Measurements from ENCODE around the gene GPR179. TPM values are rescaled to one million over a fixed set of nuclear protein-coding genes. Genes with fewer than 3 reads are reported as not detected.

Gene GPR179
- polyA plus RNA-seq, 1 donor from 2014 or later: not detected

DNA sequence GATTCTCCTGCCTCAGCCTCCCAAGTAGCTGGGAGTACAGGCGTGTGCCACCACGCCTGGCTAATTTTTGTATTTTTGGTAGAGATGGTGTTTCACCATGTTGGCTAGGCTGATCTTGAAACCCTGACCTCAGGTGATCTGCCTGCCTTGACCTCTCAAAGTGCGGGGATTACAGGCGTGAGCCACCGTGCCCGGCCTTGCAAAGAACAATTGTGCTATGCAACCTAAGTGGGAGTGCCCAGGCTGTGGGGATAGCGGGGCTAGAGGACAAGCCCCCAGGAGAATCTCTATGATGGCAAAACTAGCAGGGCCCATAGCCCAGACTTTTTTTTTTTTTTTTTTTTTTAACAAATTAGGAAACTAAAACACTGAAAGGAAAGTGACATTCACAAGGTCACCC, 2.0 kb upstream of the GPR179 start:
- Histone ChIP-seq H3F3A (ENCODE audit: insufficient read depth, low read length, poor library complexity, severe bottlenecking) (no peaks in the 10 kb centered on the region), H3K79me2 (replicated peaks; ENCODE audit: insufficient read depth, low read length) (no peaks in the 10 kb centered on the region), H3K9ac (ENCODE audit: low read length) (no peak overlapping the region), H2AFZ (ENCODE audit: low read depth, low read length) (no peak overlapping the region), H3K27ac (ENCODE audit: low read length) (no peak overlapping the region), H3K4me3 (ENCODE audit: low read length) (no peak overlapping the region), H3K9me2 (ENCODE audit: insufficient read depth, low read length) (no peaks in the 10 kb centered on the region), H4K20me1 (ENCODE audit: insufficient read depth) (no peaks in the 10 kb centered on the region), H3K9me3 (ENCODE audit: low read length) (no peaks in the 10 kb centered on the region), H3K27me3 (ENCODE audit: insufficient read depth, low read depth, low read length) (no peaks in the 10 kb centered on the region), H3K4me2 (ENCODE audit: low read length) (no peak overlapping the region), H3K36me3 (ENCODE audit: insufficient read depth, low read length) (no peaks in the 10 kb centered on the region)
- TF ChIP-seq, protein P1, sequence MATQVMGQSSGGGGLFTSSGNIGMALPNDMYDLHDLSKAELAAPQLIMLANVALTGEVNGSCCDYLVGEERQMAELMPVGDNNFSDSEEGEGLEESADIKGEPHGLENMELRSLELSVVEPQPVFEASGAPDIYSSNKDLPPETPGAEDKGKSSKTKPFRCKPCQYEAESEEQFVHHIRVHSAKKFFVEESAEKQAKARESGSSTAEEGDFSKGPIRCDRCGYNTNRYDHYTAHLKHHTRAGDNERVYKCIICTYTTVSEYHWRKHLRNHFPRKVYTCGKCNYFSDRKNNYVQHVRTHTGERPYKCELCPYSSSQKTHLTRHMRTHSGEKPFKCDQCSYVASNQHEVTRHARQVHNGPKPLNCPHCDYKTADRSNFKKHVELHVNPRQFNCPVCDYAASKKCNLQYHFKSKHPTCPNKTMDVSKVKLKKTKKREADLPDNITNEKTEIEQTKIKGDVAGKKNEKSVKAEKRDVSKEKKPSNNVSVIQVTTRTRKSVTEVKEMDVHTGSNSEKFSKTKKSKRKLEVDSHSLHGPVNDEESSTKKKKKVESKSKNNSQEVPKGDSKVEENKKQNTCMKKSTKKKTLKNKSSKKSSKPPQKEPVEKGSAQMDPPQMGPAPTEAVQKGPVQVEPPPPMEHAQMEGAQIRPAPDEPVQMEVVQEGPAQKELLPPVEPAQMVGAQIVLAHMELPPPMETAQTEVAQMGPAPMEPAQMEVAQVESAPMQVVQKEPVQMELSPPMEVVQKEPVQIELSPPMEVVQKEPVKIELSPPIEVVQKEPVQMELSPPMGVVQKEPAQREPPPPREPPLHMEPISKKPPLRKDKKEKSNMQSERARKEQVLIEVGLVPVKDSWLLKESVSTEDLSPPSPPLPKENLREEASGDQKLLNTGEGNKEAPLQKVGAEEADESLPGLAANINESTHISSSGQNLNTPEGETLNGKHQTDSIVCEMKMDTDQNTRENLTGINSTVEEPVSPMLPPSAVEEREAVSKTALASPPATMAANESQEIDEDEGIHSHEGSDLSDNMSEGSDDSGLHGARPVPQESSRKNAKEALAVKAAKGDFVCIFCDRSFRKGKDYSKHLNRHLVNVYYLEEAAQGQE (IDR thresholded peaks at IDR 0.05; ENCODE audit: borderline replicate concordance): no peak
- no peak for TF ChIP-seq POLR2AphosphoS5 (IDR thresholded peaks at IDR 0.05)
- no peak for TF ChIP-seq RAD21 (conservative IDR thresholded peaks at IDR 0.05)
- TF ChIP-seq MXI1 (conservative IDR thresholded peaks at IDR 0.05; ENCODE audit: poor library complexity, severe bottlenecking): no peak
- TF ChIP-seq EP300 (conservative IDR thresholded peaks at IDR 0.05; ENCODE audit: poor library complexity, severe bottlenecking): no peak
- TF ChIP-seq SMC3 (conservative IDR thresholded peaks at IDR 0.05; ENCODE audit: poor library complexity): no peak
- no peak for TF ChIP-seq TAF1 (IDR thresholded peaks at IDR 0.05; ENCODE audit: low read depth)
- TF ChIP-seq, protein P2, sequence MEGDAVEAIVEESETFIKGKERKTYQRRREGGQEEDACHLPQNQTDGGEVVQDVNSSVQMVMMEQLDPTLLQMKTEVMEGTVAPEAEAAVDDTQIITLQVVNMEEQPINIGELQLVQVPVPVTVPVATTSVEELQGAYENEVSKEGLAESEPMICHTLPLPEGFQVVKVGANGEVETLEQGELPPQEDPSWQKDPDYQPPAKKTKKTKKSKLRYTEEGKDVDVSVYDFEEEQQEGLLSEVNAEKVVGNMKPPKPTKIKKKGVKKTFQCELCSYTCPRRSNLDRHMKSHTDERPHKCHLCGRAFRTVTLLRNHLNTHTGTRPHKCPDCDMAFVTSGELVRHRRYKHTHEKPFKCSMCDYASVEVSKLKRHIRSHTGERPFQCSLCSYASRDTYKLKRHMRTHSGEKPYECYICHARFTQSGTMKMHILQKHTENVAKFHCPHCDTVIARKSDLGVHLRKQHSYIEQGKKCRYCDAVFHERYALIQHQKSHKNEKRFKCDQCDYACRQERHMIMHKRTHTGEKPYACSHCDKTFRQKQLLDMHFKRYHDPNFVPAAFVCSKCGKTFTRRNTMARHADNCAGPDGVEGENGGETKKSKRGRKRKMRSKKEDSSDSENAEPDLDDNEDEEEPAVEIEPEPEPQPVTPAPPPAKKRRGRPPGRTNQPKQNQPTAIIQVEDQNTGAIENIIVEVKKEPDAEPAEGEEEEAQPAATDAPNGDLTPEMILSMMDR (IDR thresholded peaks at IDR 0.05; ENCODE audit: poor library complexity, severe bottlenecking): no peak
- TF ChIP-seq EZH2 (IDR thresholded peaks at IDR 0.05; ENCODE audit: borderline replicate concordance, insufficient read depth, low read length, poor library complexity, severe bottlenecking): no peak

DNA sequence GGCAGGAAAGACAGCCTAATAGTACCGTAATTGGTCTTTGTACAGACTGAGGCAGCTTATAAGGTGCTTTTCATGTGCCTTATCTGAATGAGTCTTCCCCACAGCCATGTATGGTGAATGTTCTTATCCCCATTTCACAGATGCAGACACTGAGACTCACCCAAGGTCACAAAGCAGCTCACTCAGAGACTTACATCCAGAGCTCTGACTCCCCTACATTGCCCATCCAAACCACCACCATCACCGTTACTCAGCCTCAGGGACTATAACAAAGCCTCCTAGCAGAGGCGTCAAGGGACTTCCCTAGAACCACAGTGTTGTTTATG, 627 bp upstream of the GPR179 start:
- TF ChIP-seq, protein P2 (IDR thresholded peaks at IDR 0.05; ENCODE audit: poor library complexity, severe bottlenecking): no peak
- TF ChIP-seq, protein P1 (IDR thresholded peaks at IDR 0.05; ENCODE audit: borderline replicate concordance): no peak
- no peak for TF ChIP-seq EZH2 (IDR thresholded peaks at IDR 0.05; ENCODE audit: borderline replicate concordance, insufficient read depth, low read length, poor library complexity, severe bottlenecking)
- TF ChIP-seq RAD21 (conservative IDR thresholded peaks at IDR 0.05): no peak
- no peak for TF ChIP-seq SMC3 (conservative IDR thresholded peaks at IDR 0.05; ENCODE audit: poor library complexity)
- no peak for TF ChIP-seq POLR2AphosphoS5 (IDR thresholded peaks at IDR 0.05)
- TF ChIP-seq TAF1 (IDR thresholded peaks at IDR 0.05; ENCODE audit: low read depth): no peak
- H3K36me3 ChIP-seq (ENCODE audit: insufficient read depth, low read length): no peaks in the 10 kb centered on the region
- no peak overlapping the region for H3K9ac ChIP-seq (ENCODE audit: low read length)
- no peaks in the 10 kb centered on the region for H3K79me2 ChIP-seq (replicated peaks; ENCODE audit: insufficient read depth, low read length)
- no peaks in the 10 kb centered on the region for H3F3A ChIP-seq (ENCODE audit: insufficient read depth, low read length, poor library complexity, severe bottlenecking)
- no peak overlapping the region for H3K27ac ChIP-seq (ENCODE audit: low read length)
- H3K4me2 ChIP-seq (ENCODE audit: low read length): no peak overlapping the region
- H3K4me3 ChIP-seq (ENCODE audit: low read length): no peak overlapping the region
- no peaks in the 10 kb centered on the region for H3K9me3 ChIP-seq (ENCODE audit: low read length)
- no peak overlapping the region for H2AFZ ChIP-seq (ENCODE audit: low read depth, low read length)
- H3K27me3 ChIP-seq (ENCODE audit: insufficient read depth, low read depth, low read length): no peaks in the 10 kb centered on the region
- H4K20me1 ChIP-seq (ENCODE audit: insufficient read depth): no peaks in the 10 kb centered on the region
- H3K9me2 ChIP-seq (ENCODE audit: insufficient read depth, low read length): no peaks in the 10 kb centered on the region
